ENCODE measurements around the gene WDFY2.

WDFY2 gene

DNA sequence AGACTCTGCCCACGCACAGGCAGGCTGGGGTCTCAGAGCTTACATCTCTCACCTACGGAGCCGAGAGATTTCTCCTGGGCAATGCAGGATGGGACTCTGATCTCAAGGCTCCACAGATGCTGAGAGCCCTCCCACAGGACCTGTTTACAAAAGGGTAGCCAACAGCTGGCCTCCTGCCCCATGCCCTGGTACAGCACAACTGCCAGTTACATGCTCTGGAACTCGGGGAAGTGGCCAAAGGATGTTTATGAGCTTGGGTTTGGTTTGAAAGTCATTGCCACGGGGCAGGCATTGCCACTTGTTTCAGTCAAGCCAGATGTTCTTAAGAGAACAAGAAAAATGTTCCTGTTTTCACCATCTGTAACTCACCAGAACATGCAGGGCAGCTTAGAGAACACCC is 216.2 kb downstream of the WDFY2 start:
- no peaks in the 10 kb centered on the region for H3K9me3 ChIP-seq (ENCODE audit: insufficient read depth, low read length)
- no peak overlapping the region for H3K27ac ChIP-seq (ENCODE audit: low read depth, low read length)
- no peak overlapping the region for H3K4me2 ChIP-seq (ENCODE audit: low read depth, low read length, poor library complexity, severe bottlenecking)
- no peaks in the 10 kb centered on the region for H3K79me2 ChIP-seq (ENCODE audit: insufficient read depth, low read length)
- no peaks in the 10 kb centered on the region for H3K9me2 ChIP-seq (replicated peaks; ENCODE audit: insufficient read depth, low read length)
- H3K4me3 ChIP-seq (ENCODE audit: insufficient read depth, low read length, poor library complexity, severe bottlenecking), result no peak overlapping the region
- H3K9ac ChIP-seq (ENCODE audit: low read length), result no peak overlapping the region
- no peaks in the 10 kb centered on the region for H3K36me3 ChIP-seq (ENCODE audit: low read length)
- no peak overlapping the region for H2AFZ ChIP-seq (ENCODE audit: low read depth, low read length, severe bottlenecking)
- H3F3A ChIP-seq (ENCODE audit: insufficient read depth), result peaks cover 14% of the 10 kb centered on the region; the same call in 1 of the 2 replicates
- H3K27me3 ChIP-seq (ENCODE audit: low read length), result no peaks in the 10 kb centered on the region
- TF ChIP-seq CTCF (IDR thresholded peaks at IDR 0.05; ENCODE audit: insufficient read depth, low read length, poor library complexity, severe bottlenecking) (no peak), EZH2phosphoT487 (conservative IDR thresholded peaks at IDR 0.05; ENCODE audit: low read length) (no peak)
- H4K20me1 ChIP-seq (ENCODE audit: low read depth, low read length), result no peaks in the 10 kb centered on the region

DNA sequence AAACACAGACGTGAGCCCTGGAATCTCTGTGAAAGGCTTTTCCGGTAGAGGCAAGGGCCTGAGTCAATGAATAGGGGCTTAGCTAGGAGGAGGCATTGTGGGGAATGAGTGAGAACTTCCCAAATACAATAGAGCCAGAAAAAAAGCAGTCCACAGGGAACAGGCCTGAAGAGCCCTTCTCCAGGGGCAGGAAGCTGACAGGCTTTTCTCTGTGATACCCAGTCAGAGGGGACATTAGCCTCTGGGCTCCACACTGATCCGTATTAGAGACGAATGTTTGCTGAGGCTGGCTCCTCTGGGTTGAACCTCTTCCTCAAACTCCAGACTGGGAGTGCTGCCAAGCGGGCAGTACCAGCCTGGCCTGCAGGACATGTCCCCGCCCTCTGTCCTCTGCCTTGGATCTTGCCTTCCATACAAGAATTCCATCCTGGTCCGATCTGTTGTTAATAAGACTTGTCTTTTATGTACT is 217.4 kb downstream of the WDFY2 start:
- H3K9ac ChIP-seq (ENCODE audit: low read length), result no peak overlapping the region
- H3K4me2 ChIP-seq (ENCODE audit: low read depth, low read length, poor library complexity, severe bottlenecking), result no peak overlapping the region
- H3K27ac ChIP-seq (ENCODE audit: low read depth, low read length), result no peak overlapping the region
- no peaks in the 10 kb centered on the region for H4K20me1 ChIP-seq (ENCODE audit: low read depth, low read length)
- no peaks in the 10 kb centered on the region for H3K9me2 ChIP-seq (replicated peaks; ENCODE audit: insufficient read depth, low read length)
- no peaks in the 10 kb centered on the region for H3K9me3 ChIP-seq (ENCODE audit: insufficient read depth, low read length)
- no peaks in the 10 kb centered on the region for H3K36me3 ChIP-seq (ENCODE audit: low read length)
- peaks cover 14% of the 10 kb centered on the region; the same call in 1 of the 2 replicates for H3F3A ChIP-seq (ENCODE audit: insufficient read depth)
- H3K79me2 ChIP-seq (ENCODE audit: insufficient read depth, low read length), result no peaks in the 10 kb centered on the region
- H2AFZ ChIP-seq (ENCODE audit: low read depth, low read length, severe bottlenecking), result no peak overlapping the region
- H3K27me3 ChIP-seq (ENCODE audit: low read length), result no peaks in the 10 kb centered on the region
- TF ChIP-seq CTCF (IDR thresholded peaks at IDR 0.05; ENCODE audit: insufficient read depth, low read length, poor library complexity, severe bottlenecking), result no peak
- TF ChIP-seq EZH2phosphoT487 (conservative IDR thresholded peaks at IDR 0.05; ENCODE audit: low read length), result no peak
- no peak overlapping the region for H3K4me3 ChIP-seq (ENCODE audit: insufficient read depth, low read length, poor library complexity, severe bottlenecking)

GRCh38 chr13:51802631-51803418 is 218.6 kb downstream of the WDFY2 start:
- Histone ChIP-seq H3K27me3 (ENCODE audit: low read length) (no peaks in the 10 kb centered on the region), H3K9ac (ENCODE audit: low read length) (peak overlapping the region; percentile 91), H3K9me2 (replicated peaks; ENCODE audit: insufficient read depth, low read length) (no peaks in the 10 kb centered on the region), H3K4me3 (ENCODE audit: insufficient read depth, low read length, poor library complexity, severe bottlenecking) (peak overlapping the region; percentile 83), H3K27ac (ENCODE audit: low read depth, low read length) (peak overlapping the region; percentile 56), H3K36me3 (ENCODE audit: low read length) (no peaks in the 10 kb centered on the region), H3F3A (ENCODE audit: insufficient read depth) (peaks cover 14% of the 10 kb centered on the region; the same call in 1 of the 2 replicates), H3K79me2 (ENCODE audit: insufficient read depth, low read length) (no peaks in the 10 kb centered on the region), H3K9me3 (ENCODE audit: insufficient read depth, low read length) (no peaks in the 10 kb centered on the region), H3K4me2 (ENCODE audit: low read depth, low read length, poor library complexity, severe bottlenecking) (peak overlapping the region; percentile 80), H2AFZ (ENCODE audit: low read depth, low read length, severe bottlenecking) (peak overlapping the region; percentile 85), H4K20me1 (ENCODE audit: low read depth, low read length) (no peaks in the 10 kb centered on the region)
- TF ChIP-seq CTCF (IDR thresholded peaks at IDR 0.05; ENCODE audit: insufficient read depth, low read length, poor library complexity, severe bottlenecking) (no peak), EZH2phosphoT487 (conservative IDR thresholded peaks at IDR 0.05; ENCODE audit: low read length) (no peak)
